HCT116 (cell line): Measurements from ENCODE around the gene COX10. TPM values are rescaled to one million over a fixed set of nuclear protein-coding genes. Genes with fewer than 3 reads are reported as not detected.

Experiments used
- ATAC-seq: fragments of 200-7000 bp; cut with Tn5 transposase; 2 replicates; pipeline ENCODE4 v1.9.1; 2020; ENCODE audit warnings: mild to moderate bottlenecking, moderate library complexity
- BruUV-seq: library from RNA; stranded (reverse); fragments of 400-500 nt; replicated peaks from 2 replicates; lab custom pipeline; 2021; lab: Mats Ljungman, UMichigan
- CTCF ChIA-PET: fragments of 300-600 bp; sonication (Branson Sonifier 250); formaldehyde crosslinking; loops from one replicate; lab custom pipeline; 2021; ENCODE audit warnings: antibody characterized with exemption; lab: Charles Lee
- POLR2A ChIA-PET: fragments of 300-600, 350-600 bp; sonication (Branson Sonifier 250); formaldehyde crosslinking; loops from one replicate; lab custom pipeline; 2021; ENCODE audit warnings: antibody characterized with exemption; lab: Charles Lee
- RAD21 ChIA-PET, 2 experiments: fragments of 300-600 bp; sonication (Branson Sonifier 250); formaldehyde crosslinking; loops; one replicate each; lab custom pipeline; 2023; ENCODE audit warnings: low total read pairs in 2 of 2; ENCODE audit not compliant: uncharacterized antibody in 2 of 2, unreplicated experiment in 2 of 2, low non-redundant PET in 1 of 2; lab: Charles Lee
- DNase-seq: peaks from one replicate; pipeline ENCODE4 v3.0.0-alpha.2; 2010; ENCODE audit warnings: low read depth, low spot score
- H2AFZ ChIP-seq: fragments of 200-600 bp; shearing (Covaris generic), sonication (generic); 2 replicates; pipeline ENCODE4 v1.6.1; 2017; ENCODE audit warnings: low read depth, mixed run types, mixed read lengths, antibody characterized with exemption, low read length; ENCODE audit not compliant: poor library complexity, severe bottlenecking
- H3K27ac ChIP-seq: 2 replicates; pipeline ENCODE4 v1.5.1; 2012; ENCODE audit warnings: low read depth, low read length
- H3K27me3 ChIP-seq: fragments of 200-600 bp; sonication (generic); 2 replicates; pipeline ENCODE4 v1.6.1; 2016; ENCODE audit warnings: mixed run types, low read length, mixed read lengths; ENCODE audit not compliant: insufficient read depth
- H3K36me3 ChIP-seq, 2 experiments: fragments of 200-500 bp in 1 of 2; fragments of 200-600 bp in 1 of 2; sonication (Bioruptor generic) in 1 of 2; sonication (generic) in 1 of 2; 2 replicates each; pipeline versions ENCODE4 v1.5.1 to v1.6.1; 2014 to 2016; ENCODE audit warnings: low read length in 2 of 2, inconsistent platforms in 1 of 2, mixed read lengths in 1 of 2, mixed run types in 1 of 2; ENCODE audit not compliant: insufficient read depth in 2 of 2, control insufficient read depth in 1 of 2
- H3K4me1 ChIP-seq, 2 experiments: fragments of 200-600 bp in 1 of 2; sonication (generic) in 1 of 2; 2 replicates each; pipeline versions ENCODE4 v1.5.1 to v1.6.1; 2012 to 2017; ENCODE audit warnings: low read length in 2 of 2, inconsistent platforms in 1 of 2, mild to moderate bottlenecking in 1 of 2, mixed read lengths in 1 of 2, mixed run types in 1 of 2, moderate library complexity in 1 of 2; ENCODE audit not compliant: insufficient read depth in 2 of 2, control insufficient read depth in 1 of 2
- H3K4me2 ChIP-seq: fragments of 200-600 bp; sonication (generic); 2 replicates; pipeline ENCODE4 v1.6.1; 2017; ENCODE audit warnings: mixed run types, low read length, mixed read lengths
- H3K4me3 ChIP-seq, 2 experiments: fragments of 200-600 bp in 1 of 2; sonication (generic) in 1 of 2; replicated peaks in 1 of 2; 2 replicates each; pipeline ENCODE4 v1.5.1; 2011 to 2016; ENCODE audit warnings: low read length in 2 of 2, control low read depth in 1 of 2, low read depth in 1 of 2, mild to moderate bottlenecking in 1 of 2, mixed read lengths in 1 of 2, mixed run types in 1 of 2
- H3K79me2 ChIP-seq: fragments of 200-600 bp; sonication (generic); 2 replicates; pipeline ENCODE4 v1.6.1; 2017; ENCODE audit warnings: mild to moderate bottlenecking, mixed run types, low read length, moderate library complexity, mixed read lengths; ENCODE audit not compliant: insufficient read depth
- H3K9ac ChIP-seq: fragments of 200-600 bp; sonication (generic); 2 replicates; pipeline ENCODE4 v1.6.1; 2016; ENCODE audit warnings: low read length, mixed read lengths
- H3K9me2 ChIP-seq: fragments of 200-600 bp; sonication (generic), shearing (Covaris generic); 2 replicates; pipeline ENCODE4 v1.6.1; 2017; ENCODE audit warnings: mixed run types, mild to moderate bottlenecking, moderate library complexity; ENCODE audit not compliant: insufficient read depth
- H3K9me3 ChIP-seq, 2 experiments: fragments of 200-500 bp in 1 of 2; fragments of 200-600 bp in 1 of 2; sonication (Bioruptor generic) in 1 of 2; sonication (generic) in 1 of 2; 2 replicates each; pipeline ENCODE4 v1.6.1; 2014 to 2017; ENCODE audit warnings: low read length in 2 of 2, mixed read lengths in 2 of 2, inconsistent platforms in 1 of 2, low read depth in 1 of 2, mild to moderate bottlenecking in 1 of 2, mixed run types in 1 of 2, moderate library complexity in 1 of 2; ENCODE audit not compliant: control insufficient read depth in 1 of 2, insufficient read depth in 1 of 2
- H4K20me1 ChIP-seq: fragments of 200-600 bp; sonication (generic), shearing (Covaris generic); 2 replicates; pipeline ENCODE4 v1.6.1; 2017; ENCODE audit warnings: mixed run types, mild to moderate bottlenecking, moderate library complexity; ENCODE audit not compliant: insufficient read depth
- ATF3 ChIP-seq: IDR thresholded peaks from 2 replicates; pipeline ENCODE4 v1.6.1; 2012
- CEBPB ChIP-seq: IDR thresholded peaks from 2 replicates; pipeline ENCODE4 v1.6.1; 2012; ENCODE audit warnings: low read depth
- EGR1 ChIP-seq: IDR thresholded peaks from 2 replicates; pipeline ENCODE4 v1.6.1; 2012; ENCODE audit warnings: low read depth
- ELF1 ChIP-seq: IDR thresholded peaks from 2 replicates; pipeline ENCODE4 v1.6.1; 2012; ENCODE audit warnings: low read depth, borderline replicate concordance
- EZH2 ChIP-seq: fragments of 200-600 bp; sonication (generic); IDR thresholded peaks from 2 replicates; pipeline ENCODE4 v1.6.1; 2017; ENCODE audit warnings: antibody characterized with exemption, mixed run types
- FOSL1 ChIP-seq: IDR thresholded peaks from 2 replicates; pipeline ENCODE4 v1.6.1; 2012; ENCODE audit warnings: low read depth
- JUND ChIP-seq: IDR thresholded peaks from 2 replicates; pipeline ENCODE4 v1.6.1; 2012
- RAD21 ChIP-seq: IDR thresholded peaks from 2 replicates; pipeline ENCODE4 v1.6.1; 2012; ENCODE audit warnings: low read depth, mild to moderate bottlenecking
- SP1 ChIP-seq: IDR thresholded peaks from 2 replicates; pipeline ENCODE4 v1.6.1; 2012; ENCODE audit warnings: low read depth
- TCF7L2 ChIP-seq: IDR thresholded peaks from 2 replicates; pipeline ENCODE4 v1.7.0; 2011; ENCODE audit warnings: borderline replicate concordance, inconsistent platforms; ENCODE audit not compliant: insufficient read depth, insufficient read length; ENCODE audit errors: extremely low read depth
- YY1 ChIP-seq: IDR thresholded peaks from 2 replicates; pipeline ENCODE4 v1.6.1; 2011; ENCODE audit warnings: low read length, low read depth, moderate library complexity, mild to moderate bottlenecking; ENCODE audit not compliant: insufficient replicate concordance; ENCODE audit errors: extremely low read depth
- ZBTB33 ChIP-seq: IDR thresholded peaks from 2 replicates; pipeline ENCODE4 v1.6.1; 2011; ENCODE audit warnings: mild to moderate bottlenecking, low read length, moderate library complexity; ENCODE audit not compliant: insufficient replicate concordance; ENCODE audit errors: extremely low read depth
- ZFX ChIP-seq: fragments of 450-650 bp; IDR thresholded peaks from 2 replicates; pipeline ENCODE4 v1.6.1; 2017
- intact Hi-C: fragments of 100-400 bp; cut with micrococcal nuclease; formaldehyde crosslinking; loops from 2 replicates; pipeline ENCODE4 v1.10.0; 2022
- total RNA-seq: library from RNA; stranded (reverse); gene quantifications from one replicate; pipeline ENCODE4 v1.2.1, GENCODE V29; 2021; ENCODE audit not compliant: unreplicated experiment
- TF ChIP-seq, protein P1 (sequence below), 3 experiments: fragments of 200-600 bp in 1 of 3; sonication (generic) in 1 of 3; IDR thresholded peaks in 2 of 3; conservative IDR thresholded peaks in 1 of 3; 2 replicates each; pipeline ENCODE4 v1.5.1; 2012 to 2017; ENCODE audit warnings: low read depth in 2 of 3, low read length in 2 of 3, antibody characterized with exemption in 1 of 3, borderline replicate concordance in 1 of 3, control low read depth in 1 of 3, mild to moderate bottlenecking in 1 of 3, mixed read lengths in 1 of 3, mixed run types in 1 of 3, moderate library complexity in 1 of 3; ENCODE audit not compliant: insufficient read depth in 1 of 3
- TF ChIP-seq, protein P2 (sequence below): IDR thresholded peaks from 2 replicates; pipeline ENCODE4 v1.6.1; 2012; ENCODE audit warnings: low read depth
- TF ChIP-seq, protein P3 (sequence below): IDR thresholded peaks from 2 replicates; pipeline ENCODE4 v1.6.1; 2012

The COX10 gene
- total RNA-seq, 1 experiment from 2014 or later: 22.4 TPM

GRCh38 chr17:14125518-14126137, 56.3 kb downstream of the COX10 start:
- BruUV-seq: no TSS peak
- no peak overlapping the region for H3K4me2 ChIP-seq
- CTCF ChIA-PET: no interaction called here
- no peaks in the 10 kb centered on the region for H3K9me2 ChIP-seq
- H3K27ac ChIP-seq: no peak overlapping the region
- H2AFZ ChIP-seq: no peak overlapping the region
- no peak for ATAC-seq
- peaks cover 37% of the 10 kb centered on the region for H3K79me2 ChIP-seq
- no peaks in the 10 kb centered on the region for H3K36me3 ChIP-seq
- H4K20me1 ChIP-seq: peaks cover 9% of the 10 kb centered on the region; the same call in 1 of the 2 replicates
- no peaks in the 10 kb centered on the region for H3K9me3 ChIP-seq
- no peak for DNase-seq
- no peak overlapping the region for H3K9ac ChIP-seq
- intact Hi-C loops: no loop called here
- no peak overlapping the region for H3K4me3 ChIP-seq
- POLR2A ChIA-PET: no interaction called here
- RAD21 ChIA-PET: no interaction called here
- H3K27me3 ChIP-seq: no peaks in the 10 kb centered on the region
- no peak for TF ChIP-seq ZBTB33
- no peak for TF ChIP-seq EZH2
- TF ChIP-seq JUND: no peak
- TF ChIP-seq TCF7L2: no peak
- no peak for TF ChIP-seq CEBPB
- no peak for TF ChIP-seq ELF1
- no peak for TF ChIP-seq FOSL1
- TF ChIP-seq, protein P1, sequence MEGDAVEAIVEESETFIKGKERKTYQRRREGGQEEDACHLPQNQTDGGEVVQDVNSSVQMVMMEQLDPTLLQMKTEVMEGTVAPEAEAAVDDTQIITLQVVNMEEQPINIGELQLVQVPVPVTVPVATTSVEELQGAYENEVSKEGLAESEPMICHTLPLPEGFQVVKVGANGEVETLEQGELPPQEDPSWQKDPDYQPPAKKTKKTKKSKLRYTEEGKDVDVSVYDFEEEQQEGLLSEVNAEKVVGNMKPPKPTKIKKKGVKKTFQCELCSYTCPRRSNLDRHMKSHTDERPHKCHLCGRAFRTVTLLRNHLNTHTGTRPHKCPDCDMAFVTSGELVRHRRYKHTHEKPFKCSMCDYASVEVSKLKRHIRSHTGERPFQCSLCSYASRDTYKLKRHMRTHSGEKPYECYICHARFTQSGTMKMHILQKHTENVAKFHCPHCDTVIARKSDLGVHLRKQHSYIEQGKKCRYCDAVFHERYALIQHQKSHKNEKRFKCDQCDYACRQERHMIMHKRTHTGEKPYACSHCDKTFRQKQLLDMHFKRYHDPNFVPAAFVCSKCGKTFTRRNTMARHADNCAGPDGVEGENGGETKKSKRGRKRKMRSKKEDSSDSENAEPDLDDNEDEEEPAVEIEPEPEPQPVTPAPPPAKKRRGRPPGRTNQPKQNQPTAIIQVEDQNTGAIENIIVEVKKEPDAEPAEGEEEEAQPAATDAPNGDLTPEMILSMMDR (IDR thresholded peaks at IDR 0.05 in 2 of 3, conservative IDR thresholded peaks at IDR 0.05 in 1 of 3; ENCODE audit: borderline replicate concordance in 1 of 3, insufficient read depth in 1 of 3, low read depth in 2 of 3, low read length in 2 of 3): no peak
- TF ChIP-seq ATF3: no peak
- TF ChIP-seq SP1: no peak
- TF ChIP-seq RAD21: no peak
- TF ChIP-seq ZFX: no peak
- TF ChIP-seq EGR1: no peak
- no peak for TF ChIP-seq YY1
- TF ChIP-seq, protein P2, sequence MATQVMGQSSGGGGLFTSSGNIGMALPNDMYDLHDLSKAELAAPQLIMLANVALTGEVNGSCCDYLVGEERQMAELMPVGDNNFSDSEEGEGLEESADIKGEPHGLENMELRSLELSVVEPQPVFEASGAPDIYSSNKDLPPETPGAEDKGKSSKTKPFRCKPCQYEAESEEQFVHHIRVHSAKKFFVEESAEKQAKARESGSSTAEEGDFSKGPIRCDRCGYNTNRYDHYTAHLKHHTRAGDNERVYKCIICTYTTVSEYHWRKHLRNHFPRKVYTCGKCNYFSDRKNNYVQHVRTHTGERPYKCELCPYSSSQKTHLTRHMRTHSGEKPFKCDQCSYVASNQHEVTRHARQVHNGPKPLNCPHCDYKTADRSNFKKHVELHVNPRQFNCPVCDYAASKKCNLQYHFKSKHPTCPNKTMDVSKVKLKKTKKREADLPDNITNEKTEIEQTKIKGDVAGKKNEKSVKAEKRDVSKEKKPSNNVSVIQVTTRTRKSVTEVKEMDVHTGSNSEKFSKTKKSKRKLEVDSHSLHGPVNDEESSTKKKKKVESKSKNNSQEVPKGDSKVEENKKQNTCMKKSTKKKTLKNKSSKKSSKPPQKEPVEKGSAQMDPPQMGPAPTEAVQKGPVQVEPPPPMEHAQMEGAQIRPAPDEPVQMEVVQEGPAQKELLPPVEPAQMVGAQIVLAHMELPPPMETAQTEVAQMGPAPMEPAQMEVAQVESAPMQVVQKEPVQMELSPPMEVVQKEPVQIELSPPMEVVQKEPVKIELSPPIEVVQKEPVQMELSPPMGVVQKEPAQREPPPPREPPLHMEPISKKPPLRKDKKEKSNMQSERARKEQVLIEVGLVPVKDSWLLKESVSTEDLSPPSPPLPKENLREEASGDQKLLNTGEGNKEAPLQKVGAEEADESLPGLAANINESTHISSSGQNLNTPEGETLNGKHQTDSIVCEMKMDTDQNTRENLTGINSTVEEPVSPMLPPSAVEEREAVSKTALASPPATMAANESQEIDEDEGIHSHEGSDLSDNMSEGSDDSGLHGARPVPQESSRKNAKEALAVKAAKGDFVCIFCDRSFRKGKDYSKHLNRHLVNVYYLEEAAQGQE: no peak
- TF ChIP-seq, protein P3, sequence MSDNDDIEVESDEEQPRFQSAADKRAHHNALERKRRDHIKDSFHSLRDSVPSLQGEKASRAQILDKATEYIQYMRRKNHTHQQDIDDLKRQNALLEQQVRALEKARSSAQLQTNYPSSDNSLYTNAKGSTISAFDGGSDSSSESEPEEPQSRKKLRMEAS: no peak
- no peaks in the 10 kb centered on the region for H3K4me1 ChIP-seq
